ENCODE measurements around the gene GPATCH11. TPM values are rescaled to one million over a fixed set of nuclear protein-coding genes. Genes with fewer than 3 reads are reported as not detected.

Gene GPATCH11
- total and polyA plus RNA-seq, 7 donors, result 2.0 to 9.1 (median 3.5) TPM

GRCh38 chr2:37090019-37090477 lies 5.7 kb downstream of the GPATCH11 start:
- no peak for DNase-seq
- H3K27ac ChIP-seq, result no peak overlapping the region
- H3K27me3 ChIP-seq (ENCODE audit: insufficient read depth in 3 of 3, low read length in 2 of 3), result no peaks in the 10 kb centered on the region
- H3K4me3 ChIP-seq, result no peak overlapping the region
- intact Hi-C loops (cut with DNase I), result no loop called here
- ATAC-seq, result no peak
- H3K4me1 ChIP-seq, result no peaks in the 10 kb centered on the region
- H3K36me3 ChIP-seq (ENCODE audit: insufficient read depth in 1 of 2, low read depth in 1 of 2), result peaks cover 4 to 71% of the 10 kb centered on the region in 2 donors
- TF ChIP-seq CTCF (IDR thresholded peaks at IDR 0.05), result no peak
- 88 to 93% (median 91%) methylated on average over 4 of the region's 4 CpGs for WGBS, 3 donors
- H3K9me3 ChIP-seq, result no peaks in the 10 kb centered on the region

DNA sequence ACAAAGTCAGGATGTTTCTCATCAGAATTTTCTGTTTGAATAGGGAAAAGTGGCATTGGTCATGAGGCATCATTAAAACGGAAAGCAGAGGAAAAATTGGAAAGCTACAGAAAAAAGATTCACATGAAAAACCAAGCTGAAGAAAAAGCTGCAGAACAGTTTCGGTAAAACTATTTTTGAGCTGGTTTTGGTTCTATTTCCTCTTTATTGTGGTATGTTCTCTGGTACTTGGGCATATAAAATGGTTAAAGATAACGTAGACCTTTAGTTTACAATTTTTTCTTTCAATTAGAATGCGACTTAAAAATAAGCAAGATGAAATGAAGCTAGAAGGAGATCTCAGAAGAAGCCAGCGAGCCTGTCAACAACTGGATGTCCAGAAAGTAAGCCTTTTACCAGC lies 7.6 kb downstream of the GPATCH11 start:
- no peak for ATAC-seq
- no peak overlapping the region for H3K4me3 ChIP-seq
- no peaks in the 10 kb centered on the region for H3K27me3 ChIP-seq (ENCODE audit: insufficient read depth in 3 of 3, low read length in 2 of 3)
- no peaks in the 10 kb centered on the region for H3K9me3 ChIP-seq
- DNase-seq, result no peak
- H3K4me1 ChIP-seq, result no peaks in the 10 kb centered on the region
- no peak overlapping the region for H3K27ac ChIP-seq
- intact Hi-C loops (cut with DNase I), result no loop called here
- H3K36me3 ChIP-seq (ENCODE audit: insufficient read depth in 1 of 2, low read depth in 1 of 2), result peaks cover 4 to 90% of the 10 kb centered on the region in 2 donors
- no peak for TF ChIP-seq CTCF (IDR thresholded peaks at IDR 0.05)
- 84 to 89% (median 88%) methylated on average over 5 of the region's 5 CpGs for whole genome bisulfite sequencing, 3 donors

- WGBS, 3 donors, result 93 to 100% (median 100%) methylated on average over 1 of the region's 1 CpG
- no peaks in the 10 kb centered on the region for H3K27me3 ChIP-seq (ENCODE audit: insufficient read depth in 3 of 3, low read length in 2 of 3)
- intact Hi-C loops (cut with DNase I), result no loop called here
- no peak for ATAC-seq
- TF ChIP-seq CTCF (IDR thresholded peaks at IDR 0.05), result no peak
- H3K27ac ChIP-seq, result no peak overlapping the region
- no peak overlapping the region for H3K4me3 ChIP-seq
- H3K9me3 ChIP-seq, result no peaks in the 10 kb centered on the region
- H3K36me3 ChIP-seq (ENCODE audit: insufficient read depth in 1 of 2, low read depth in 1 of 2), result peaks cover 2 to 99% of the 10 kb centered on the region in 2 donors
- no peaks in the 10 kb centered on the region for H3K4me1 ChIP-seq
- DNase-seq, result no peak
Measured at GRCh38 chr2:37096568-37096967, 12.2 kb downstream of the GPATCH11 start.

DNA sequence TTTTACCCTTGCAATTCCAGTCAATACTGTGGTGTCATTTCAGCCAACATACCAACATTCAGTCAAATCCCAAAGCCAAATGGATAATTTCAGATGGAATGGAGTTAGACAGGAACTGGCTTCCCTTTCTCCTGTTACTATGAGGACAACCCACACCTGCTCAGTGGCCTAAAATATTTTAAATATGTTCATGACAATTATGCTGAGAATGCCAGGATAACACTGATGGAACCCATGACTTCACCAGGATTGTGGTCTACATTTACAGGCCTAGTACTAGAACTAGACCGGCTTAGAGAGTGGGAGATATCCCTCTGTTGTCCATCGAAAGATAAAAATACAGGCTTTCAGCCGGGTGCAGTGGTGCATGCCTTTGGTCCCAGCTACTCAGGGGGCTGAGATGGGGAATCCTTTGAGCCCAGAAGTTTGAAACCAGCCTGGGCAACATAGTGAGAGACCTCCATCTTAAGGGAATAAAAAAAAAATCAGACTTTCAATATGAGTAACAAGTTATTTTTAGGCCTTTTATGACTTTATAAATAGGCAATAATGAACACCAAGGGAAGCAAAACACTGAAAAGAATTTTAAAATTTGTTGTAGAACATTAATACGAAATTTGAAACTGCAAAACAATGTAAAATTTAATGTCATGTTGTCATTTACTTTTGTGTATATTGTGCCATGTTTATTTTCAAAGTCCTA lies 14.2 kb downstream of the GPATCH11 start:
- Histone ChIP-seq H3K27me3 (ENCODE audit: insufficient read depth in 3 of 3, low read length in 2 of 3) (no peaks in the 10 kb centered on the region), H3K4me1 (no peaks in the 10 kb centered on the region), H3K4me3 (no peak overlapping the region), H3K36me3 (ENCODE audit: insufficient read depth in 1 of 2, low read depth in 1 of 2) (peaks cover 2 to 95% of the 10 kb centered on the region in 2 donors), H3K27ac (no peak overlapping the region), H3K9me3 (no peaks in the 10 kb centered on the region)
- DNase-seq, result no peak
- no peak for TF ChIP-seq CTCF (IDR thresholded peaks at IDR 0.05)
- 81 to 87% (median 85%) methylated on average over 4 of the region's 4 CpGs for WGBS, 3 donors
- intact Hi-C loops (cut with DNase I), result no loop called here
- ATAC-seq, result no peak

DNA sequence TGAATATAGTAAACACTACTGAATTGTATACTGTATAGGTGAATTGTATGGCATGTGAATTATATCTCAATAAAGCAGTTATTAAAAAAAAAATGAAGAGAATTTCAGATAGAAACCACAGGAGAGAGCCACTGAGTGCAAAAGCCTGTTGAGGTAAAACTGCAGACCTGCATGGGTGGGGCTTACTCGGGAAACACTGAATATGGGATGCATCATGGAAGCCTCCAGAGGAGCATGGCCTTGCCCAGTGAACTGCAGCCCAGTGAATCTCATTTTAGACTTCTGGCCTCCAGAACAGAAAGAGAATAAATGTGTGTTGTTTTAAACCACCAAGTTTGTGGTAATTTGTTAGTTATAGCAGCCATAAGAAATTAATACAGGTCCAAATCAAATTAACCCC lies 15.7 kb downstream of the GPATCH11 start:
- no peak overlapping the region for H3K4me3 ChIP-seq
- DNase-seq (no peak), ATAC-seq (no peak)
- no peaks in the 10 kb centered on the region for H3K27me3 ChIP-seq (ENCODE audit: insufficient read depth in 3 of 3, low read length in 2 of 3)
- no peak overlapping the region for H3K27ac ChIP-seq
- intact Hi-C loops (cut with DNase I), result no loop called here
- TF ChIP-seq CTCF (IDR thresholded peaks at IDR 0.05), result no peak
- no peaks in the 10 kb centered on the region for H3K4me1 ChIP-seq
- peaks cover 2 to 83% of the 10 kb centered on the region in 2 donors for H3K36me3 ChIP-seq (ENCODE audit: insufficient read depth in 1 of 2, low read depth in 1 of 2)
- WGBS, 3 donors, result 65 to 72% (median 70%) methylated on average over 1 of the region's 1 CpG
- no peaks in the 10 kb centered on the region for H3K9me3 ChIP-seq
